Liver (tissue), 9 donors: ENCODE measurements around the gene TMEM179. TPM values are rescaled to one million over a fixed set of nuclear protein-coding genes. Genes with fewer than 3 reads are reported as not detected.

ENCODE experiments used
- DNase-seq: peaks from one replicate; pipeline ENCODE4 v3.0.0-alpha.2; 2017; ENCODE audit warnings: low spot score
- H3K27ac ChIP-seq, 2 donors: one replicate each; pipeline ENCODE4 v1.7.0; 2013; ENCODE audit warnings: inconsistent platforms in 2 of 2, low read length in 2 of 2, control low read depth in 1 of 2, low read depth in 1 of 2, mild to moderate bottlenecking in 1 of 2
- H3K27me3 ChIP-seq, 4 donors: one replicate each; pipeline versions ENCODE4 v1.6.1 to v1.7.0; 2013; ENCODE audit warnings: low read length in 3 of 4, inconsistent platforms in 1 of 4, mild to moderate bottlenecking in 1 of 4, moderate library complexity in 1 of 4; ENCODE audit not compliant: control insufficient read depth in 4 of 4, insufficient read depth in 4 of 4
- H3K36me3 ChIP-seq, 4 donors: one replicate each; pipeline versions ENCODE4 v1.6.1 to v1.7.0; 2013; ENCODE audit warnings: low read length in 3 of 4, mild to moderate bottlenecking in 3 of 4, low read depth in 1 of 4, moderate library complexity in 1 of 4; ENCODE audit not compliant: control insufficient read depth in 4 of 4, insufficient read depth in 3 of 4
- H3K4me1 ChIP-seq, 4 donors: one replicate each; pipeline versions ENCODE4 v1.6.1 to v1.7.0; 2013; ENCODE audit warnings: low read length in 3 of 4, mild to moderate bottlenecking in 3 of 4, moderate library complexity in 1 of 4; ENCODE audit not compliant: control insufficient read depth in 4 of 4, insufficient read depth in 4 of 4
- H3K4me3 ChIP-seq, 3 donors: one replicate each; pipeline versions ENCODE4 v1.6.1 to v1.7.0; 2013; ENCODE audit warnings: low read length in 3 of 3, control low read depth in 1 of 3, low read depth in 1 of 3, mild to moderate bottlenecking in 1 of 3
- H3K9ac ChIP-seq, 2 donors: one replicate each; pipeline ENCODE4 v1.7.0; 2013; ENCODE audit warnings: low read length in 2 of 2, mild to moderate bottlenecking in 2 of 2, moderate library complexity in 2 of 2, control low read depth in 1 of 2, low read depth in 1 of 2
- H3K9me3 ChIP-seq, 4 donors: one replicate each; pipeline versions ENCODE4 v1.6.1 to v1.7.0; 2013; ENCODE audit warnings: low read length in 3 of 4; ENCODE audit not compliant: control insufficient read depth in 4 of 4
- ATF3 ChIP-seq: IDR thresholded peaks from 2 replicates; pipeline ENCODE4 v1.6.1; 2016; ENCODE audit warnings: antibody characterized with exemption
- CTCF ChIP-seq: fragments of 150-350 bp; IDR thresholded peaks from 2 replicates; pipeline ENCODE4 v1.5.1; 2017; ENCODE audit warnings: improper control_type of control experiment, low read depth, low read length; ENCODE audit not compliant: missing input control
- EGR1 ChIP-seq, 2 donors: IDR thresholded peaks; 2 replicates each; pipeline ENCODE4 v1.6.1; 2016 to 2018; ENCODE audit warnings: antibody characterized with exemption in 2 of 2, low read depth in 2 of 2
- FOXA2 ChIP-seq: IDR thresholded peaks from 2 replicates; pipeline ENCODE4 v1.6.1; 2016; ENCODE audit warnings: antibody characterized with exemption
- GABPA ChIP-seq, 2 donors: IDR thresholded peaks in 1 of 2; conservative IDR thresholded peaks in 1 of 2; 2 replicates each; pipeline ENCODE4 v1.6.1; 2016; ENCODE audit warnings: antibody characterized with exemption in 2 of 2, mild to moderate bottlenecking in 1 of 2, moderate library complexity in 1 of 2
- HNF4A ChIP-seq, 2 donors: conservative IDR thresholded peaks; 2 replicates each; pipeline ENCODE4 v1.6.1; 2016; ENCODE audit warnings: antibody characterized with exemption in 2 of 2, mild to moderate bottlenecking in 2 of 2
- JUND ChIP-seq, 2 donors: IDR thresholded peaks; 2 replicates each; pipeline ENCODE4 v1.6.1; 2016; ENCODE audit warnings: antibody characterized with exemption in 2 of 2
- MAX ChIP-seq: IDR thresholded peaks from 2 replicates; pipeline ENCODE4 v1.6.1; 2016; ENCODE audit warnings: antibody characterized with exemption
- NR2F2 ChIP-seq: IDR thresholded peaks from 2 replicates; pipeline ENCODE4 v1.6.1; 2016; ENCODE audit warnings: antibody characterized with exemption
- REST ChIP-seq: IDR thresholded peaks from 2 replicates; pipeline ENCODE4 v1.6.1; 2016; ENCODE audit warnings: antibody characterized with exemption, mild to moderate bottlenecking
- RXRA ChIP-seq, 2 donors: IDR thresholded peaks; 2 replicates each; pipeline ENCODE4 v1.6.1; 2017 to 2018; ENCODE audit warnings: antibody characterized with exemption in 2 of 2, mild to moderate bottlenecking in 1 of 2
- TAF1 ChIP-seq: conservative IDR thresholded peaks from 2 replicates; pipeline ENCODE4 v1.6.1; 2016; ENCODE audit warnings: antibody characterized with exemption, mild to moderate bottlenecking
- YY1 ChIP-seq: IDR thresholded peaks from 2 replicates; pipeline ENCODE4 v1.6.1; 2016; ENCODE audit warnings: antibody characterized with exemption, mild to moderate bottlenecking
- ZBTB33 ChIP-seq: IDR thresholded peaks from 2 replicates; pipeline ENCODE4 v1.6.1; 2016; ENCODE audit warnings: antibody characterized with exemption
- WGBS: extraction: QIAGEN DNeasy Blood & Tissue Kit; methylation state at CpG from one replicate; pipeline ENCODE4 v1.1.7; 2013; 5-methylcytosine and 5-hydroxymethylcytosine counted together
- polyA plus RNA-seq, 2 donors: library from polyadenylated mRNA; stranded (reverse) in 1 of 2; unstranded in 1 of 2; fragments of 200-250 nt in 1 of 2; fragments of >200 nt in 1 of 2; fragmentation: Nextera tagmentation in 1 of 2; extraction: Ambion mirVana in 1 of 2; gene quantifications; one replicate each; pipeline versions ENCODE4 v1.2.1 to v1.2.3, GENCODE V29; 2013 to 2015
- total RNA-seq, 2 donors: library from RNA; depleted of rRNA; stranded (reverse); fragments of >200 nt; gene quantifications; one replicate each; pipeline ENCODE4 v1.2.3, GENCODE V29; 2014
- donor health status: healthy.
- donor health status: healthy.
- donor health status: healthy.
- donor health status: healthy.
- donor health status: healthy.

Gene TMEM179
- total and polyA plus RNA-seq, 4 donors = 0.12 to 0.37 TPM; not detected in 2

GRCh38 chr14:104632781-104633180 lies 28.2 kb upstream of the TMEM179 start (continued):
- TF ChIP-seq RXRA (IDR thresholded peaks at IDR 0.05) = no peak
- no peak for TF ChIP-seq ZBTB33
- no peak for TF ChIP-seq ATF3
- no peak for TF ChIP-seq EGR1 (IDR thresholded peaks at IDR 0.05; ENCODE audit: low read depth in 2 of 2)
- no peak for TF ChIP-seq HNF4A (conservative IDR thresholded peaks at IDR 0.05)
- TF ChIP-seq NR2F2 = no peak

GRCh38 chr14:104624939-104625338 lies 20.4 kb upstream of the TMEM179 start:
- Histone ChIP-seq H3K4me1 (no peaks in the 10 kb centered on the region), H3K9ac (no peak overlapping the region), H3K36me3 (no peaks in the 10 kb centered on the region), H3K27ac (no peak overlapping the region), H3K9me3 (peaks cover 0 to 9% (median 1%) of the 10 kb centered on the region in 4 donors), H3K27me3 (peaks cover 0 to 3% (median under 1%) of the 10 kb centered on the region in 4 donors), H3K4me3 (no peak overlapping the region)
- no peak for DNase-seq
- TF ChIP-seq CTCF (no peak), TAF1 (no peak), GABPA (IDR thresholded peaks at IDR 0.05 in 1 of 2, conservative IDR thresholded peaks at IDR 0.05 in 1 of 2) (no peak), EGR1 (IDR thresholded peaks at IDR 0.05; ENCODE audit: low read depth in 2 of 2) (no peak), ZBTB33 (no peak)
- 61% methylated on average over 5 of the region's 5 CpGs for WGBS

- DNase-seq = no peak
- Histone ChIP-seq H3K9me3 (no peaks in the 10 kb centered on the region), H3K4me3 (no peak overlapping the region), H3K36me3 (no peaks in the 10 kb centered on the region), H3K27me3 (peaks cover 0 to 6% (median 0%) of the 10 kb centered on the region in 4 donors), H3K9ac (no peak overlapping the region), H3K4me1 (no peaks in the 10 kb centered on the region), H3K27ac (no peak overlapping the region)
- 50% methylated on average over 4 of the region's 4 CpGs for WGBS
- TF ChIP-seq CTCF = no peak
- no peak for TF ChIP-seq MAX
- TF ChIP-seq GABPA (IDR thresholded peaks at IDR 0.05 in 1 of 2, conservative IDR thresholded peaks at IDR 0.05 in 1 of 2) = no peak
- no peak for TF ChIP-seq FOXA2
- no peak for TF ChIP-seq REST
- TF ChIP-seq NR2F2 = no peak
- no peak for TF ChIP-seq ATF3
- TF ChIP-seq EGR1 (IDR thresholded peaks at IDR 0.05; ENCODE audit: low read depth in 2 of 2) = no peak
- TF ChIP-seq HNF4A (conservative IDR thresholded peaks at IDR 0.05) = no peak
- no peak for TF ChIP-seq JUND (IDR thresholded peaks at IDR 0.05)
- no peak for TF ChIP-seq YY1
Measured at GRCh38 chr14:104614126-104614812, 9.7 kb upstream of the TMEM179 start.
